GM03348 (cell line): ENCODE data around the gene INPP5A.
"Not testable (repeated sequence)": the region's sequence is repeated elsewhere in the genome, so short reads cannot be mapped to it uniquely, and the experiment has no call there.

Experiments used
- DNase-seq: peaks from one replicate; pipeline ENCODE4 v3.0.0; 2012; ENCODE audit warnings: low spot score

The INPP5A gene

GRCh38 chr10:132583456-132583855 lies 45.9 kb downstream of the INPP5A start:
- no peak for DNase-seq

- DNase-seq: no peak
Observed at GRCh38 chr10:132584081-132584480, 46.5 kb downstream of the INPP5A start.

DNA sequence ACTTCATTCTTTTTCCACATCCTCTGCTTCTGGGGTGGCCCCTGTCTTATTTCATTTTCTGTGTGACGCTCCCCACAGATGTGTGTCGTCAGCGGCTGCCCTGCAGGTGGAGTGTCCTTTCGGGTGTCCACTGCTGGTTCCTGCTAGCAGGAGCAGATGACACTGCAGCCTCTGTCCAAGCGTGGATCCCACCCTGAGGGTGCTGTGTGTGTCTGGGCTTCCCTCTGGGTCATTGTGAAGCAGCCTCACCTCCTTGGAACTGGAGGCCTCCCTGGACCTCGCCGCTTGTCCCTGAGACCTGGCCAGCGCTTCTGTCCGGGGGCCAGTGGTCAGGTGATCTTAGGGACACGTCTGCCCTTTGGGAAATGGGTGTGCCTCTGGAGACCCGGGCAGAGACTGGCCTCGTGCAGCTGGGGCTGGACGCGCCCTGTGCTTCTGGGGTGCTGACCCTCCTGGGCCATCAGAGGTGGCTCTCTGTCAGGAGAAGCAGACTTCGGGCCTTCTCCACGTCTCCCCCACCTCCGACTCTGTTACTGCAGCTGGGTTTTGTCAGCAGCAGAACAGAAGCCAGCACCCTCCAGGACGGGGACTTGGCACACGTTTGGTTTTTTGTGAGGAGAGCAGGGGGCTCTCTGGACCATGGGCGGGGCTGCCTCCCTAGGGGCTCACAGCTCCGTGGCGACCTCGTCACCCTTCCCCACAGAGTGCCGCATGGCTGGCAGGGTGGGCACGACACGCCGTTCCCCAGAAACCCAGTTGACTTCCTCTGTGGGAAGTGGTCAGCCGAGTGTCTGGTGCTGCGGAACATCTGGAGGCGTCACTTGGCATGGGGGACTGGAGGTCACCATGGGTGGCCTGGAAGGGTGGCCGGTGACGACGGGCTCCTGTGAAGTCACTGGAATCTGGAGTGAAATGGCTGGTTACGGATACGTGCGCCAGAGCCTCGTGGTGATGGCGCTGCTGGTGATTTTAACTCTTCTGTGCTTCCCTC lies 48.4 kb downstream of the INPP5A start:
- no peak for DNase-seq

DNA sequence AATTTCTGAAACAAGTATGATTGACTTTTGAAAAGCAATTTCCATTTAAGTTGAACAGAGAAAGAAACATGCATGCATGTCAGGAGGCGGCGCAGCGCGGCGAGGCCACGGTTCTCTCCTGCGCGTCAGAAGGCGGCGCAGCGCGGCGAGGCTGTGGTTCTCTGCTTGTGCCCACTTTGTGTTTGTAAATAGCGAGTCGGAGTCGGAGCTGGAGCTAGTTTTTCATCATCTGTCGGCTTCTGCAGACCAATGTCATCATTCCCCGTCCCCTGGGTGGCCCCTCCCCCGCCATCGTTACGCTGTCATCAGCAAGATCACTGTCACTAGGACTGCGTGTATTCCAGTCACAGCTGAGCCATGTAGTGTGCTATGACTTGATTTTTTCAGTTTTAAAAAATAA lies 49.2 kb downstream of the INPP5A start:
- DNase-seq: no peak

DNA sequence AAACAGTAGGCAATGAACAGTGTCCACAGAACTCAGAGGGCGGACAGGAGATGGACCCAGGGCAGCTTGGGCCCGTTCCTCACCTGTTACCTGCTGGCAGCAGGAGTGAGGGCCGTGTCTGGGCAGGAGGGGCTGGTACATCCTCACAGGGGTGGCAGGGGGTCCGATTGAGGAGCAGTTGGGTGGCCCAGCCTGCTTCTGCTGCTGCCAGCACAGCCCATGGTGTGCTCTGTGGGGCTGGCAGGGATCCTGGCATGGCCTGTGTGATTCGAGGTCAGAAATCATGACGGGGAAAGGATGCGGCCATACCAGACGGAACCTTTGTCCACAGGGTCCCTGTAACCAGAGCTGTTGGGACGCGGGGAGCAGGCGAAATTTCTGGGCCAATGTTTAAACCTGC lies 49.6 kb downstream of the INPP5A start:
- no peak for DNase-seq

GRCh38 chr10:132588301-132589013 lies 50.9 kb downstream of the INPP5A start:
- peak; percentile 56 for DNase-seq

DNA sequence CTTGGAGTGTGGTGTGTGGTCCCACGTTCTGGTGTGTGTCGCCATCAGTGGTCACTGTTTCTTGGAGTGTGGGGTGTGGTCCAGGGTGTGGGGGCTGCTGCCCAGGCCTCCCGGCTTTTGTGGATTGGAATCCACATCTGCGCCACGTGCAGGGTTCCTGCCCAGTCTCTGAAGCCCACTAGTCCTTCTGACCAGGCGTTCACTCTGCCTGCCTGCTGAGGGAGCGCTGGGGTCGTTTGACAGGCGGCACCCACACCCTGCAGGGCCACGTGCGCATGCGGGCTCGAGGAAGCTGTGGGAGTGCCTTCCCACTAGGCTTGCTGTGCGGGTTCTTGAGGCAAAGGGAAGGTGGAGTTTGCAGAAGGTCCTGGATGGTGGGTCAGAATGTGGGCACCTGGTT lies 51.4 kb downstream of the INPP5A start:
- DNase-seq: no peak

GRCh38 chr10:132589681-132590080 lies 52.1 kb downstream of the INPP5A start:
- DNase-seq: no peak

GRCh38 chr10:132590094-132590751 lies 52.6 kb downstream of the INPP5A start:
- no peak for DNase-seq

GRCh38 chr10:132590752-132591121 lies 53.1 kb downstream of the INPP5A start:
- no peak for DNase-seq

DNA sequence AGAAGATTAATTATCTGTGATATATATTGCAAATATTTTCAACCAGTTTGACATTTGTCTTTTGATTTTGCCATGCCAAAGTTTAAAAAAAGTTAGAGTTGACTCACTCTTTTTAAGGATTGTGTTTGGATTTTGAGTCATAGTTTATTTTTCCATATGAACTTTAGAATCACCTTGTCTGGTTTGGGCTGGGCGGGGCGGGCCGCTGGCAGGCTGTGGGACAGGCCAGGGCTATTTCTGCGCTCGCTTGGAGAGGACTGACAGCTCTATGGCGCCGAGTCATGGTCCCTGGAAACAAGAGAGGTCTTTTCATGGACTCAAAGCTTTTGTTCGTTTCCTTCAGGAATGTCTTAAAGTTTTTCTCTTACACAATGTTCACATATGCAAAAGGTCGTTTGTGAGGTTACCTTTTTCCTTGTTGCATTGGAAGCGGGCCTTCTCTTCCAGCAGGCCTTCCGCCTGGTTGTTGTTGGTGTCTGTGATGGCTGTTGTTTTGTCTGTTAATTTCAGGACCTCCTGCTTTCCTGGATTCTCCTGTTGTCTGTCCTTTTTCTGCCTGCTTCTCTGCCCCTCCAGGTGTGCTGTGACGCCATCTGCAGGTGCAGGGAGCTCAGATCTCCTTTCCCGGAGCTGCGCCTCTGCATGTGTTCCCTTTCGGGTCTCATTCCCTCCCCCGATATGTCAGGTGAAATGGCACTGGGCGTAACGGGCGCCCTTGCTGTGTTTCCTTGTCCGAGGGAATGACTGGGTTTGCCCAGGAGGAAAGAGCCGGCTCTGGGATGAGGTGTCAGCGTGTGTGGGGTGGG lies 53.8 kb downstream of the INPP5A start:
- peak; percentile 52 for DNase-seq

DNA sequence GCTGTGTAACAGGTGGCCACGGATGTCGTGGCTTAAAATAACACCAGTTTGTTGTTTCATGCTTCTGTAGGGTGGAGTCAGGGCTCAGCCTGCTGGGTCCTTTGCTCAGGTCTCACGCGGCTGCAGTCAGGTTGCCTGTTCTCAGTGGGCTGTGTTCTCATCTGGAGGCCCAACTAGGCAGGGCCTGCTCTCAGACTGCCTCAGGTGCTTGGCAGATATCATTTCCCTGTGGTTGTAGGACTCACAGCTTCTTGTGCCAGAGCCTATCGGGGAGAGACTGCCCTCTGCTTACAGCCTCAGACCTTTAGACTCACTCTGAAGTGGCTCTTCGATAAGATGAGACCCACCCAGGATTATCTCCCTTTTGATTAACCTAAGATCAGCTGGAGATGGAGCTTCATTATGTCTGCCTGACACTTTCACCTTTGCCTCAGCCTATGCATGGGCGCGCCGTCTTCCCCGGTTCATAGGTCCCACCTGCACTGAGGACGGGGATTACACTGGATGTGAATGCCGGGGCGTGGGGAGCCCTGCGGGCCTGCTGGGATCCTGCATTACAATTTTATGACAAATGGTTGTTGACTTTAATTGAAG lies 55.3 kb downstream of the INPP5A start:
- DNase-seq: no peak

DNA sequence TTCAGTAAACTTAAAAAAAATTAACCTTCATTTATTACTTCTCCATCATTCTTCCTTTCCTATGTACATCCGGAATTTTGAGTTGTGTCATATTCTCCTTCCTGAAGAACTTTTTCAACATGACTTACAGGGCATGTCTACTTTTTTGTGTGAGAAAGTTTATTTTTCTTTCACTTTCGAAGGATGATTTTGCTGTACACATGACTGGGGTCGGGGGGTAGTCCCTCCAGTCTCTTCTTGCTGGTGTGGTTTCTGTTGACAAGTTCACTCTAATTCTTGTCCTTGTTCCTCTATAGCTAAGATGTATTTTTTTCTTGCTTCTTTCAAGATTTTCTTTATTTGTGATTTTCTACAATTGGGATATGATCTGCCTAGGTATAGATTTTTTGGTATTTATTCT lies 55.8 kb downstream of the INPP5A start:
- DNase-seq: no peak

DNA sequence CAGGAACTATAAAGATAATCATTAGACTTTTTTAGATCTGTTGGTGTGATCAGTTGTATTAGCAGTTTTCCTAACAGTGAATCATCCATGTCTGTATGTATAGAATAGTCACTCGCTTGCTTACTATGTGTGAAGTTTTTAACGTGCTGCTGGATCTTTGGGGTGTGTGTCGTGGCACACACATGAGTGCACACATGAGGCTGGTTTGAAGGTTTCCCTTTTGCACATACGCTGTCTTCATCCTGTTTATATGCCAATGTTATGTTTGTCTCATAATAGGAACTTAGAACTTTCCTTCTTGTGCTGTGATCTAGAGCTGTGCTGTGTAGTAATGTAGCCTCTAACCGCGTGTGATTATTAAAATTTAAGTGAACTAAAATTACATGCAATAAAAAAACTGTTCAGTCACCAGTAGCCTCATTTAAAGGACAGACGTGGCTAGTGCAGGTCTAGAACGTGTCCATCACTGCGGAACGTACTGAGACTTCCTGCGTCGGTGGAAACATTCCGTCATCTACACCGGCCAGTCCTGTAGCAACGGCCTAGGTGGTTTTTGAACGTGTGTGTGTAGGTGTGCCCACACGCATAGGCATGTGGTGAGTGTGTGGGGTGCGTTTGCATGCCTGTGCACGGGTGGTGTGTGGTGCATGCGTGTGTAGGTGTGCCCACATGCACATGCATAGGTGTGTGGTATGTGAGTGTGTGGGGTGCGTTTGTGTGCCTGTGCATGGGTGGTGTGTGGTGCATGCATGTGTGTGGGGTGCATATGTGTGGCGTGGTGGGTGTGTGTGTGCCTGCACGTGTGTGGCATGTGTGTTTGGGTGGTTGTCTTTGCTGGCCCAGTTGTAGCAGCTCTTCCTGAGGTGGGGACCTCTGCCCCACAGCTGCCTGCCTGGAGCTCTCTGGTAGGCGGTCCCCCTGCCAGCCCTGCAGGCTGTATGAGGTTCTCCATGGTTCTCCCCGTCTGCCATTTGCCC lies 56.6 kb downstream of the INPP5A start:
- no peak for DNase-seq

DNA sequence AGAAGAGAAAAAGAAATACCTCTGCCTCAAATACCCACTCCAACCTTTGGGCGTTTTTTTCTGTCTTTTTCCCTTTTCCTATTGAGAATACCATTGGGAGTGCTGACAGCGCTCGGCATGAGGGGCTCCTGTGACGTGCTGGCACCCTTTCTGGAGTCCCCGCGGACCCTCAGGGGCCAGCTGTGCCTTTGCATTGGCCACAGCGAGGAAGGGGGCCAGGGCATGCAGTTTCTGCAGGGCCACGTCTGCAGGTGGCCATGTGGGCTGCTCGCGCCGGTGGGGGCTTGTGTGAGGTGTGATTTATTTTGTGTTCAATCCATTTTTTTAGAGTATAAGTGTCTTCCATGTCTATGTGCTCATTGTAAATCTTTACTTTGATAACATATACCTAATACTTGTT lies 57.4 kb downstream of the INPP5A start:
- no peak for DNase-seq

DNA sequence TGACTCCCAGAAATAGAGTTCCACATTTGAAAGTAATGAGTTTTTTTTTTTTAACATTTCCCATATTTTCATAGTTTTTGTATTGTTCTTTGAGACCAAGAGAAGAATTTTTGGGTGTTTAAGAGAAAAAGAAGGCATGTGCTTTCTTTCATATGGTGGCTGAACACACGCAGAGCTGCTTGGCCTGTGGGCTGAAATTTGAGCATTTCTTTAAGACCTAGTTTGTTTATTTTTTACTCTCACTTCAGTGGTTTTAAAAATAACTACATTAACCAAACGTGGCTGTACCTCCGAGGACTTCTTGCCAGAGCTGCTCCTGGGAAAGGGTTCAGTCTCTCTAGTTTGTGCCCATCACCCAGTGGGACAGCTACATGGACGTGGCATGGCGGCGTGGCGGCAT lies 58.3 kb downstream of the INPP5A start:
- no peak for DNase-seq

DNA sequence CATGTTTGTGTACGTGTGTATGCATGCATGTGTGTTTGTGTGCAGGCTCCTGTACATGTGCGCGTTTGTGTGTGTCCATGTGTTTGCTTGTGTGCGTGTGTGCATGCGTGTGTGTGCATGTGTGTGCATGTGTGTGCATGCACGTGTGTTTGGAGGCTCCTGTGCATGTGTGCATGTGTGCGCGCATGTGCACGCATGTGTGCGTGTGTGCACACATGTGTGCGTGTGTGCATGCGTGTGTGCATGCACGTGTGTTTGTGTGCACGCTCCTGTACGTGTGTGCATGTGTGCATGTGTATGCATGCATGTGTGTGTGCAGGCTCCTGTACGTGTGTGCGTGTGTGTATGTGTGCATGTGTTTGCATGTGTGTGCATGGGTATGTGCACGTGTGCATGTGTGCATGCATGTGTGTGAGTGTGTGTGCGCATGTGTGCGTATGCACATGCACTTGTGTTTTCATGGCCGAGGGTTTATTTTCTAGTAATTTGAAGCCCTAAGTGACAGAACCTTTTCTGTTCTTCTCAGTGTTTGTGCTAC lies 59.2 kb downstream of the INPP5A start:
- DNase-seq: no peak

DNA sequence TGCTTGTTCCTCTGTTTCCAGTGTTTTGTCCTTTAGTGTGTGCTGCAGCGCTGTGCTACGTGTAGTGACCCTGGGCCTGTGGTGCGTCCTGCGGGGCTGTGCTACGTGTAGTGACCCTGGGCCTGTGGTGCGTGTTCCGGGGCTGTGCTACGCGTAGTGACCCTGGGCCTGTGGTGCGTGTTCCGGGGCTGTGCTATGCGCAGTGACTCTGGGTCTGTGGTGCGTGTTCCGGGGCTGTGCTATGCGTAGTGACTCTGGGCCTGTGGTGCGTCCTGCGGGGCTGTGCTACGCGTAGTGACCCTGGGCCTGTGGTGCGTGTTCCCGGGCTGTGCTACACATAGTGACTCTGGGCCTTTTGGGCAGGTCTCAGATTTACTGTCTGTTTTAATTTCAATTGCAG lies 60.1 kb downstream of the INPP5A start:
- no peak for DNase-seq

DNA sequence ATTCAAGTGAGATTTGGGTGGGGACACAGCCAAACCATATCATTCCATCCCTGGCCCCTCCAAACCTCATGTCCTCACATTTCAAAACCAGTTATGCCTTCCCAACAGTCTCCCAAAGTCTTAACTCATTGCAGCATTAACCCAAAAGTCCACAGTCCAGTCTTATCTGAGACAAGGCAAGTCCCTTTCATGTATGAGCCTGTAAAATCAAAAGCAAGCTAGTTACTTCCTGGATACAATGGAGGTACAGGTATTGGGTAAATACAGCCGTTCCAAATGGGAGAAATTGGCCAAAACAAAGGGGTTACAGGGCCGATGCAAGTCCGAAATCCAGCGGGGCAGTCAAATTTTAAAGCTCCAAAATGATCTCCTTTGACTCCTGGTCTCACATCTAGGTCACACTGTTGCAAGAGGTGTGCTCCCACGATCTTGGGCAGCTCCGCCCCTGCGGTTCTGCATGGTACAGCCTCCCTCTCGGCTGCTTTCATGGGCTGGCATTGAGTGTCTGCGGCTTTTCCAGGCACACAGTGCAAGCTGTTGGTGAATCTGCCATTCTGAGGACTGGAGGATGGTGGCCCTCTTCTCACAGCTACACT lies 61.5 kb downstream of the INPP5A start:
- not testable (repeated sequence) for DNase-seq

- DNase-seq: no peak
Observed at GRCh38 chr10:132599732-132600131, 62.1 kb downstream of the INPP5A start.
